Middle frontal gyrus (tissue), 1 donor: ENCODE measurements around the gene GRIA2.

ENCODE experiments used
- DNase-seq: peaks from one replicate; pipeline ENCODE4 v3.0.0-alpha.2; 2015; ENCODE audit warnings: low spot score; ENCODE audit errors: extremely low spot score

Gene GRIA2

DNA sequence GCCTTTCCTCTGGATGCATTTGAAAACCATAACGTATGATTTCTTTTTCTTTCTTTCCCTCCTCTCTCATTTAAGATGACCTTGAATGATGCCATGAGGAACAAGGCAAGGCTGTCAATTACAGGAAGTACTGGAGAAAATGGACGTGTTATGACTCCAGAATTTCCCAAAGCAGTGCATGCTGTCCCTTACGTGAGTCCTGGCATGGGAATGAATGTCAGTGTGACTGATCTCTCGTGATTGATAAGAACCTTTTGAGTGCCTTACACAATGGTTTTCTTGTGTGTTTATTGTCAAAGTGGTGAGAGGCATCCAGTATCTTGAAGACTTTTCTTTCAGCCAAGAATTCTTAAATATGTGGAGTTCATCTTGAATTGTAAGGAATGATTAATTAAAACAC lies 142.8 kb downstream of the GRIA2 start:
- DNase-seq = no peak

DNA sequence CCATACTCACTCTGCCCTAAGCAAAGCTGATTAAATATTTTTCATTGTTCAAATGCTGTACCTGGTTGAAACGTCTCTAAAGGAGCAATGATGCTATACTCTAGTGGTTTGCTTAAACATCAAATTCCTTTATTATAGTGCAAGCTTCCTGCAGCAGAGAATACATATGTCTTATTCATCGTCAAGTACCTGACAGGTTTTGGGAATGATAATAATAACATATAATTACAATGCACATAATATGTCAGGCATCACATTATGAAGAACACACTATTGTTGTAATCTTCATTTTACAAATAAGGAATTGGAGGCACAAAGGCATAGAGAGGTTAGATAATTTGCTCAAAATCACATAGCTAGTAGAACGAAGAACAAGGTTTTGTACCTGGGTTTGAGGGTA lies 151.6 kb downstream of the GRIA2 start:
- no peak for DNase-seq

DNA sequence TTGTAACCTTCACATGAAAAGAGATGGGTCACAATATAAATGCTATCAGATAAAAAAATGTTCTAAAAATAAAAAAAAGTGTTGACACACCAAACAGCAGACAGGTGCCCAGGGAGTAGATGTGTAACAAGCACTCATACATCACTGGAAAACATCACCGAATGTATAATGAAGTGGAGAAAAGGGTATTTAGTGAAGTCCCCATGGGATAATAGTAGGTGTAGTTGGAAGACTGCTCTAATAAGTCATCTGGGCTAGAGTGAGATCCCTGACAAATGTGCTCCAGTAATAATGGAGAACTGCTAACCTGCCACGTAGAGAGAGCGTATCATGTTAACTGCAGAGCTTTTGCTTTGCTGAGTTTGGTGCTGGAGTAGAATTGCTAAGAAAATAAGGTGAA lies 152.0 kb downstream of the GRIA2 start:
- DNase-seq = no peak

DNA sequence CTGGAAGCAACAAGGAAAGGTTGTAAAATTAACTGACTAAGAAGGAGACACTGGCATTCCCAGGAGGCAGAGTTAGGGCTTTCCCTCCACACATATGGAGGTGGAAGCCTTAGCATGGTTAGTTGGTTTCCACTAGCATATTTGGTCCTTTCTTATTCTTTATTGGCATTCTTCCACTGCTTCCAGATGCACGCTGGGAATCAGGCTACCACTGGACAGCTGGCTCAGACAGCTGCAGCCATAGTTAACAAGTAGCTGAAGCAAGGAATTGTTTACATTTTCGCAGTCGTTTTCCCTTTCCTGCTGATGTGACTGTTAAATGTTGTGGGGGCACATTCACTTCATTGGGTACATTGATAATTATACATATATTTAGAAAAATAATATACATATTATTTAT lies 169.2 kb downstream of the GRIA2 start:
- DNase-seq = no peak

- no peak for DNase-seq
Measured at GRCh38 chr4:157405070-157405469, 184.5 kb downstream of the GRIA2 start.
